C4-2B (cell line): ENCODE data around the gene UGT1A7.

ENCODE experiments used
- H3K27ac ChIP-seq: fragments of 450-650 bp; 2 replicates; pipeline ENCODE4 v1.5.1; 2017
- ZFX ChIP-seq: fragments of 450-650 bp; IDR thresholded peaks from 2 replicates; pipeline ENCODE4 v1.6.1; 2017
- TF ChIP-seq, protein P1 (sequence below): fragments of 450-650 bp; conservative IDR thresholded peaks from 2 replicates; pipeline ENCODE4 v1.5.1; 2017; ENCODE audit warnings: mild to moderate bottlenecking

UGT1A7 gene

GRCh38 chr2:233795735-233796171 lies 114.1 kb downstream of the UGT1A7 start:
- no peak for TF ChIP-seq ZFX
- TF ChIP-seq, protein P1, sequence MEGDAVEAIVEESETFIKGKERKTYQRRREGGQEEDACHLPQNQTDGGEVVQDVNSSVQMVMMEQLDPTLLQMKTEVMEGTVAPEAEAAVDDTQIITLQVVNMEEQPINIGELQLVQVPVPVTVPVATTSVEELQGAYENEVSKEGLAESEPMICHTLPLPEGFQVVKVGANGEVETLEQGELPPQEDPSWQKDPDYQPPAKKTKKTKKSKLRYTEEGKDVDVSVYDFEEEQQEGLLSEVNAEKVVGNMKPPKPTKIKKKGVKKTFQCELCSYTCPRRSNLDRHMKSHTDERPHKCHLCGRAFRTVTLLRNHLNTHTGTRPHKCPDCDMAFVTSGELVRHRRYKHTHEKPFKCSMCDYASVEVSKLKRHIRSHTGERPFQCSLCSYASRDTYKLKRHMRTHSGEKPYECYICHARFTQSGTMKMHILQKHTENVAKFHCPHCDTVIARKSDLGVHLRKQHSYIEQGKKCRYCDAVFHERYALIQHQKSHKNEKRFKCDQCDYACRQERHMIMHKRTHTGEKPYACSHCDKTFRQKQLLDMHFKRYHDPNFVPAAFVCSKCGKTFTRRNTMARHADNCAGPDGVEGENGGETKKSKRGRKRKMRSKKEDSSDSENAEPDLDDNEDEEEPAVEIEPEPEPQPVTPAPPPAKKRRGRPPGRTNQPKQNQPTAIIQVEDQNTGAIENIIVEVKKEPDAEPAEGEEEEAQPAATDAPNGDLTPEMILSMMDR, result no peak
- H3K27ac ChIP-seq, result no peak overlapping the region

DNA sequence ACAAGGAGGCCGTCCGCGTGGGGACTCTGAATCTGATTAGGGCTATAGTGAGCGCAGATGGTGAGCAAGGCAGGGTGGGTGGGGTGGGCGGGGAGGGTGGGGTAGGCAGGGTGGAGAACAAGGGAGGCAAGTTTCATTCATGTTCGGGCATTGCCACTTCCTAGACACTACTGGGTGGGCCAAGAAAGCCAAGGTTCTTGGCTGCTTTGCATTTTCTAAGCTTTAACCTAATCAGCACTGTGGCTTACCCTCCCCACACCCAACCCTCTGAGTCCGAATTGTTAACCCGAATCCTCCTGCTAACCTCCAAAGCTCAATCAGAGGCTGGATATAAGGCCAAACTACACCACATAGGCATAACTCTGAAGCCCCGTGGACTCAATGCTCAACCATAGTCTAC lies 114.6 kb downstream of the UGT1A7 start:
- TF ChIP-seq ZFX, result no peak
- TF ChIP-seq, protein P1, result no peak

DNA sequence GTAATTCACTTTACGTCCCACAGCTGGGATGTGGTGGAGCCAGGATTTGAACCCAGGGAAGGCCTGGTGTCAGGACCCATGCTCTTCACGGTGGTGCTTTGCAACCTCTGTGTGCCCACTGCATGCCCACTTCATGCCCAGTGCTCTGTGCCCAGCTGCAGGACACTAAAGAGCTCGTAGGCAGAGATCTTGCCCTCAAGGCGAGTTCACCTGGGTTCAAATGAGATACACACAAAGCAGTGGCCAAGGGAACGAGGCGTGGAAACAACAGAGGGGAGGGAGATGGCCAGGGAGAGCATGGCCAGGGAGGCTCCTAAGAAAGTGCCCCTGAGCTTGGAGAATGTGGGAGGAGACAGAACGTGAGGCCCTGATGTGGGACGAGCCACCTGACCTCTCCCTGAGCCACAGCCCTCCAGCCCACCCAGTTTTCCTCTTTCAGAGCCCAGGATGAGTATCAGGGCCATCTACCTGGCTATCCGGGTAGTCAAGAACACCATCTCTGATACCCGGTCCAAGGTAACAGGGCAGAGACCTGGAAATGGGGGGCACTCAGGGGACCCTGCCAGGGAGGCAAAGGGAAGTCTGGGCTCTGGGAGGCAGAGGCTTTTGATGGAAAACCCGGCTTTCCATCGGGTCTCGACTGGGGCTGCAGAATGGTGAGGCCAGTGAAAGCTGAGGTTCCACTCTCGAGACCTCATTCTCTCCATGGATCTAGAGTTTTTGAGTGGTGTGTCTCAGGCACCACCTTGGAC lies 116.8 kb downstream of the UGT1A7 start:
- TF ChIP-seq, protein P1, result no peak
- no peak for TF ChIP-seq ZFX
- no peak overlapping the region for H3K27ac ChIP-seq

More for the DNA sequence above, 114.6 kb downstream of the UGT1A7 start:
- H3K27ac ChIP-seq, result no peak overlapping the region

DNA sequence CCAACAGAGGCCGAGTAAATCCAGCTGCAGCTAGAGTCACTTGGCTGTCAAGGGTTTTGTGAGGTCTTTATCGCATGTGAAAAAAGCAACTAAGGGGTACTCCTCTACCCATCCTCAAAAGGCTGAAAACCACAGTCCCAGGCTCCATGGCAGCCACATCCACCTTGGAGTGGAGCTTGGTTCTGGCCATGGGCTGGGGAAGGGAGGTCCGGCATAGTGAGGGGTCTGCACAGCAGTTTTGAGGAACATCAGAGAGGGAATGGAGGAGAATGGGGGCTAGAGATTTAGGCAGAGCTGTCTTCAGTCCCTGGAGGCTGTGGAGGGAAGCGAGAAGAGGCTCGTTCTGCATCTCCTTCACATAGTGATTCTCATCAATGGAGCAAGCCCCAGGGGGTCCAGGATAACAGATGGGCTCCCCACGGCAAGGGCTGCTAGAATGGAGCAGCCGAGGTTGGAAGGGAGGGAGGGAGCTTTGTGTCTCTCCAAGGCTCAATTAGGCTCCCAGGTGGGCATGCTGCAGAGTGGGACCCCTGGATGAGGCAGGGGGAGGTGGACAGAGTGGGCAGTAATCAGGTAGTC lies 117.5 kb downstream of the UGT1A7 start:
- TF ChIP-seq, protein P1, result no peak
- no peak for TF ChIP-seq ZFX

DNA sequence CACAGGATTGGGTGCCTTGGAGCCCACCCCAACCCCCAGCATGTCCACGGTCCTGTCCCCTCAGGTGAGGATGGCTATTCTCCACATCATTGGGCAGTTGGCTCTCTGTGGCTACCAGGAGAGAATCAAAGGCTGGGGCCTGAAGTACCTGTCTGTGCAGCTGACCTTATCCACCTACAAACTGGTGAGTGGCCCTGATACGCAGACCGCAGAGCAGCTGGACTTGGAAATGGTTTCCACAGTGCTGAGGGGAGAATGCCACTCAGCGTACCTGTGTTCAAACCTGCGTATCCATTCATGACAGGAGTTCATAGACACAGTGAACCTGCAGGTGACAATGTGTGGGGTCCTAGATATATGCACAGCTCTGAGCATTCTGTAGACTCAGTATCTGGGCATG lies 118.0 kb downstream of the UGT1A7 start:
- no peak for TF ChIP-seq ZFX
- TF ChIP-seq, protein P1, result no peak
- no peak overlapping the region for H3K27ac ChIP-seq

More for the DNA sequence above, 117.5 kb downstream of the UGT1A7 start:
- no peak overlapping the region for H3K27ac ChIP-seq

- H3K27ac ChIP-seq, result no peak overlapping the region
- TF ChIP-seq, protein P1, result no peak
- TF ChIP-seq ZFX, result no peak
These were observed 118.5 kb downstream of the UGT1A7 start for GRCh38 chr2:233800208-233800607.

DNA sequence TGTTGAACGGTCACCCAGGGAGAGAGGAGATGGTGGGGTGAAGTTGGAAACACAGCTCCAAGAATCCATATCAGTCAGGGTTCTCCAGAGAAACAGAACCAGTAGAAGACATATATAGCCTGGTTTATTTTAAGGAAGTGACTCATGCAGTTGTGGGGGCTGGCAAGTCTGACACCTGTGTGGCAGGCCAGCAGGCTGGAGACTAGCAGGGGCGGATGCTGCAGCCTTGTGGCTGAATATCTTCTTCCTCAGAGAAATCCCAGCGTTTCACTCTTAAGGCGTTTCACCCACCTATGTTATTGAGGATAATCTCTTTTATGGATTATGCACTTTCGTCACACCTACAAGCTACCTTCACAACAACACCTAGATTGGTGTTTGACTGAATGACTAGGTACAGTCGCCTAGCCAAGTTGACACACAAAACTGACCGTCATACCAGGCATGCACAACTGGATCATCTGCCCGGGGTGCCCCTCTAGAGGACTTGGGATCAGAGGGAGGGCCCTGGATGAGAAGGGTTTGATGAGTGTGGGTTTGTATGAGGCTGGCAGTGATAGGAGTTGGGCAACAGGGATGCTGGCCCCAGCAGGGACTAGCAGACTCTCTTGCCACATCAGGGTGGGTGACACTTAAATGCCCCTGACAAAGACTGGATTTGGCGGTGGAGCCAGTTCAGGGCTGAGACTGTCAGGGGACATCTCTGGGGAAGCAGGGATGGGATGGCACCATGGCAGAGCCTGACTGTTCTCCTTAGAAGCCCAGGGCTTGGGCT lies 119.8 kb downstream of the UGT1A7 start:
- no peak for TF ChIP-seq ZFX
- TF ChIP-seq, protein P1, result no peak
- H3K27ac ChIP-seq, result no peak overlapping the region
